ENCODE data around the gene ATXN1.

DNA sequence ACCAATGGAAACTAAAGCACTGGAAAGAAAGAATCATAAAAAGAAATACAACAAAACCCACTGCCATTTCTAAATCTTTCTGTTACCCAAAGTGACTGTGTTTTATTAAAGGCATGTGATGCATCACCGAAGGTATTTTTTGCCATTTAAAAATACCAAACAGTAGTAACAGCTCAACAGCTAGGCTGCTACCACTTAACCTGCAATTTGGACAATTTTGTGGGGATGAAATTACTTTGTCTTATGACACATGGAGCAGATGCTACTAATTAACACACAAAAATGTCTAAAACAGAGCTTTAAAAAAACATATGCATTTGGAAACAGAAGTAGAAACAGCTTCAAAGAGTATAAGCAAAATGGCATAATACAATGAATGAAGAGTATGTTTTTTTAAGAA, 97.4 kb downstream of the ATXN1 start:
- TF ChIP-seq POLR2A (IDR thresholded peaks at IDR 0.05; ENCODE audit: low read length) = no peak
- no peak for TF ChIP-seq GATA1 (IDR thresholded peaks at IDR 0.05; ENCODE audit: low read depth, low read length)
